D341Med (cell line): ENCODE results near the gene SLC17A4.

Experiments
- DNase-seq: peaks from one replicate; pipeline ENCODE4 v3.0.0; 2012; ENCODE audit warnings: low spot score

The SLC17A4 gene

GRCh38 chr6:25816252-25816651 lies 61.7 kb downstream of the SLC17A4 start:
- DNase-seq = no peak

DNA sequence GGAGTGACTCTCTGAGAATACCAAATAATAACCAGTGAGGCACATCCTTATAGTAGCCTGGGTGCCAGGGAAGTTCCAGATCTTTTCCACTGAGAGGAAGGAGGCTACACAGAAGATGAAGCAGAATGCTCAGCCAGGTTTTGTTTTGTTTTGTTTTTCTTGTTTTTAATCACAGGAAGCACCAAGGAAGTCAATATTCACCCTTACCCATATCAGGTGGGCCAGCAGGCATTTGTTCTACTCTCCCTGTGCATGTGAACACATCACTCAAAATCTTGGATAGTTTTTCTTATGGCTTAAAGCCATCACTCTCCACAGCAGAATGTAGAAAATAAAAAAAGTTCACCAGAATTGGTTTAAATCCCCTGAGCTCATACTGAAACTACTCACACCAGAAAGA lies 66.8 kb downstream of the SLC17A4 start:
- no peak for DNase-seq

DNA sequence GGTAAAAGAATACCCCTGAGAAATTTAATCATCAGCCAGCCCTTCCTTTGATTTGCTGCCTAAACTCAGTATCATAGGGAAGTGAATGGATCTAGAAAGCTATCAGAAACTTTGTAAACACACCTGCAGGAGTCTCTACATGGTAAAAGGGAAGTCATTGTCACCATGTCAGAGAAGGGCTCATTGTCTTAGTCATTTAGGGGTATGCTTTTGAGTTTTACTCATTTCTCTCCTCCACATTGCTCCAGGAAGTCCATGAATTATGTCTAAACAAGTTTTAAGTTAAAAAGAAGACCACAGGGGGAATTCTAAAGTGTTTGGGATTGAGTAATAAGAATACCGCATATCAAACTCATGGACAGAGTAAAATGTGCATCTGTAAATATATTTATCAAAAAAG lies 74.8 kb downstream of the SLC17A4 start:
- no peak for DNase-seq

DNA sequence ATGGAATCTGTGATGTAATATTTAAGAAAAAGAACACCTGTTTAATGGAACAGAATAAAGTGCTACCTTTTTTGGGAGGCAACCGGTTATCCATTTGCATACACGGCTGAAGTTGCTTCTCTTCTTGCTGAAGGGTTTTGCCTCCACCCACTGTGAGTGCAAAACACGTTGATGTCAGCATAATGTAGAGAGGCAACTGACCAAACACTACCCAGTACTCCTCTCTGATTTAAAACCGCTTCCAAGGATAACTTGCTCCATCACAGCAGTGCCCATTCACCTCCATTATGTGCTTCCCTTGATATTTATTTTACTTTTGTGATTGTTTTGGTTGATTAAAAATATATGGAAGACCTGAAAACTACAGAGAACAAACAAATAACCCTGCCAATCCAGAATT lies 75.9 kb downstream of the SLC17A4 start:
- no peak for DNase-seq
